OCI-LY7 (cell line): Measurements from ENCODE around the gene KRTAP9-7. TPM values are rescaled to one million over a fixed set of nuclear protein-coding genes. Genes with fewer than 3 reads are reported as not detected.

Experiments used
- BruUV-seq: library from RNA; stranded (reverse); fragments of 400-500 nt; replicated peaks from 2 replicates; lab custom pipeline; 2021; lab: Mats Ljungman, UMichigan
- CTCF ChIA-PET: fragments of 300-600 bp; sonication (Branson Sonifier 250); formaldehyde crosslinking; loops from one replicate; lab custom pipeline; 2022; ENCODE audit warnings: antibody characterized with exemption; ENCODE audit not compliant: unreplicated experiment; lab: Charles Lee
- POLR2A ChIA-PET: fragments of 300-600 bp; sonication (Branson Sonifier 250); formaldehyde crosslinking; loops from one replicate; lab custom pipeline; 2022; ENCODE audit warnings: antibody characterized with exemption; lab: Charles Lee
- DNase-seq: peaks from one replicate; pipeline ENCODE4 v3.0.0-alpha.2; 2015; ENCODE audit warnings: low spot score
- H2AFZ ChIP-seq: fragments of 200-600 bp; sonication (generic), shearing (Covaris generic); 2 replicates; pipeline ENCODE4 v1.6.1; 2014; ENCODE audit warnings: mild to moderate bottlenecking, antibody characterized with exemption, low read length, moderate library complexity
- H3K27ac ChIP-seq: fragments of 200-600 bp; sonication (generic); 2 replicates; pipeline ENCODE4 v1.5.1; 2014; ENCODE audit warnings: mixed run types, low read depth, mild to moderate bottlenecking, moderate library complexity, low read length, inconsistent platforms; ENCODE audit not compliant: poor library complexity, severe bottlenecking
- H3K36me3 ChIP-seq: fragments of 200-600 bp; sonication (generic); 2 replicates; pipeline ENCODE4 v1.6.1; 2014; ENCODE audit warnings: mild to moderate bottlenecking, antibody characterized with exemption, low read length, moderate library complexity, mixed read lengths; ENCODE audit not compliant: insufficient read depth
- H3K4me1 ChIP-seq: fragments of 200-600 bp; sonication (generic); 2 replicates; pipeline ENCODE4 v1.5.1; 2014; ENCODE audit warnings: mild to moderate bottlenecking, low read length; ENCODE audit not compliant: insufficient read depth, poor library complexity, severe bottlenecking
- H3K4me2 ChIP-seq: fragments of 200-600 bp; sonication (generic); 2 replicates; pipeline ENCODE4 v1.6.1; 2014; ENCODE audit warnings: mild to moderate bottlenecking, low read length
- H3K4me3 ChIP-seq: fragments of 200-600 bp; sonication (generic); 2 replicates; pipeline ENCODE4 v1.5.1; 2014; ENCODE audit warnings: mild to moderate bottlenecking, low read depth, low read length; ENCODE audit not compliant: poor library complexity, severe bottlenecking
- H3K79me2 ChIP-seq: fragments of 200-600 bp; sonication (generic); 2 replicates; pipeline ENCODE4 v1.6.1; 2016; ENCODE audit warnings: low read depth, mild to moderate bottlenecking, low read length, moderate library complexity, mixed read lengths; ENCODE audit not compliant: insufficient read depth
- H3K9me2 ChIP-seq: fragments of 200-600 bp; sonication (generic); 2 replicates; pipeline ENCODE4 v1.6.1; 2016; ENCODE audit warnings: mild to moderate bottlenecking, low read length, mixed read lengths; ENCODE audit not compliant: insufficient read depth
- H3K9me3 ChIP-seq: fragments of 200-600 bp; sonication (generic); 2 replicates; pipeline ENCODE4 v1.6.1; 2014; ENCODE audit warnings: mild to moderate bottlenecking, mixed run types, low read length, mixed read lengths
- H4K20me1 ChIP-seq: fragments of 200-600 bp; sonication (generic); 2 replicates; pipeline ENCODE4 v1.6.1; 2014; ENCODE audit warnings: mild to moderate bottlenecking, antibody characterized with exemption, low read length, moderate library complexity, mixed read lengths; ENCODE audit not compliant: insufficient read depth
- EZH2phosphoT487 ChIP-seq: fragments of 200-600 bp; sonication (generic); IDR thresholded peaks from 2 replicates; pipeline ENCODE4 v1.6.1; 2018; ENCODE audit warnings: low read depth, borderline replicate concordance, mild to moderate bottlenecking, mixed run types, antibody characterized with exemption, low read length, moderate library complexity, mixed read lengths
- intact Hi-C: fragments of 100-400 bp; cut with micrococcal nuclease; formaldehyde crosslinking; loops from one replicate; pipeline ENCODE4 v1.10.0; 2022; ENCODE audit not compliant: unreplicated experiment
- total RNA-seq, 2 experiments: library from RNA; depleted of rRNA in 1 of 2; stranded (reverse); fragments of >200 nt in 1 of 2; shearing (Covaris generic) in 1 of 2; gene quantifications; 2 replicates each; pipeline ENCODE4 v1.2.3, GENCODE V29; 2014 to 2022
- TF ChIP-seq, protein P1 (sequence below): fragments of 200-600 bp; sonication (generic); conservative IDR thresholded peaks from 2 replicates; pipeline ENCODE4 v1.5.1; 2014; ENCODE audit warnings: mild to moderate bottlenecking, antibody characterized with exemption, low read length, moderate library complexity, mixed read lengths

The KRTAP9-7 gene
- total RNA-seq, 2 experiments from 2014 or later = not detected

DNA sequence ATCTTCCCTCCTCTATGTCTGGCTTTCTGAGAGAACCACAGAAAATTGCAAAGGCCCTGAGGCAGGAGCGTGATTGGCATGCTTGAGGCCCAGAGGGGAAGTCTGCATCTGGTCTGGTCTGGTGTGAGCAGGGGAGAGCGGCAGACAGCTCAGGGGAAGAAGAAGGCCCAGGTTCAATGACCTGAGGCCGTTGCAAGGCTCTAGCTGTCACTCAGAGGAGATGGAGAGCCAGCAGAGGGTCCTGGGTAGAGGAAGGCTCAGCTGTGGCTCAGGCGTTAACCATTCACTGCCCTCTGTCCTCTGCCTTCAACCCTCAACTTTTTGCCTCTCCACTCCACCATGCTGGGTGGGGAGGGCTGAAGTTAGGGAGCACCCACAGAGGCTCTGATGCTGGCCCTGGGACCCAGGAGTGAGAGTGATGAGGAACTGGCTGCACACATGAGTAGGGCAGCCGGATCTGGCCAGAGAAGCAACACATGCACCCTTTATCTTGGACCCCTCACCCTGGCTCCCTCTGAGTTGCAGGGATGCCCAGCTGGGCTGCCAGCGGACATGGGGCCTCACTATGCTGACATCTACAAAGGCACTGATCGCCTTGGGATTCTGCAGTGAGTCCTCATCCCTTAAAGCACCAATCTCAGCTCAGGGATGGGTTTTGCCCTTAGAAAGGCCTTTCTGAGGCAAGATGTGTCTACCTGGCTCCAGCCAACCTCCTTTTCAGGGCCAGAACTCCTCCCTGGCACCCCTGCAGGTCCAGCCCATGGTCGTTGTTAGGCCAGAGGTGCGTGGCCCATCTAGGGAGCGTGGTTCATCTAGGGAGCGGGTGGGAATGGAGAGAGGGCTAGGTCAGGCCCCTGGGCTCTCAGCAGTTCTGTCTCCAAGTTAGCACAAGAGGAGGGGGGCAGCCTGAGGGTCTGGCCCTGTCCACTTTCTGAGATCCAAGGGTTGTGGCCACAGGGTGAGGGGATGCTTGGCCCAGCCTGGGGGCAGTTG lies 47.7 kb downstream of the KRTAP9-7 start:
- H3K9me2 ChIP-seq = no peaks in the 10 kb centered on the region
- intact Hi-C loops = loop anchor here (2.0 to 10.0 kb wide), 3 partner anchors 342 to 518 kb away; no protein-coding TSS in a partner anchor
- DNase-seq = no peak
- no peaks in the 10 kb centered on the region for H3K9me3 ChIP-seq
- H3K4me3 ChIP-seq = no peak overlapping the region
- CTCF ChIA-PET = no interaction called here
- no peak overlapping the region for H2AFZ ChIP-seq
- no peaks in the 10 kb centered on the region for H3K79me2 ChIP-seq
- TF ChIP-seq, protein P1, sequence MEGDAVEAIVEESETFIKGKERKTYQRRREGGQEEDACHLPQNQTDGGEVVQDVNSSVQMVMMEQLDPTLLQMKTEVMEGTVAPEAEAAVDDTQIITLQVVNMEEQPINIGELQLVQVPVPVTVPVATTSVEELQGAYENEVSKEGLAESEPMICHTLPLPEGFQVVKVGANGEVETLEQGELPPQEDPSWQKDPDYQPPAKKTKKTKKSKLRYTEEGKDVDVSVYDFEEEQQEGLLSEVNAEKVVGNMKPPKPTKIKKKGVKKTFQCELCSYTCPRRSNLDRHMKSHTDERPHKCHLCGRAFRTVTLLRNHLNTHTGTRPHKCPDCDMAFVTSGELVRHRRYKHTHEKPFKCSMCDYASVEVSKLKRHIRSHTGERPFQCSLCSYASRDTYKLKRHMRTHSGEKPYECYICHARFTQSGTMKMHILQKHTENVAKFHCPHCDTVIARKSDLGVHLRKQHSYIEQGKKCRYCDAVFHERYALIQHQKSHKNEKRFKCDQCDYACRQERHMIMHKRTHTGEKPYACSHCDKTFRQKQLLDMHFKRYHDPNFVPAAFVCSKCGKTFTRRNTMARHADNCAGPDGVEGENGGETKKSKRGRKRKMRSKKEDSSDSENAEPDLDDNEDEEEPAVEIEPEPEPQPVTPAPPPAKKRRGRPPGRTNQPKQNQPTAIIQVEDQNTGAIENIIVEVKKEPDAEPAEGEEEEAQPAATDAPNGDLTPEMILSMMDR = no peak
- TF ChIP-seq EZH2phosphoT487 = no peak
- no TSS peak for BruUV-seq
- H4K20me1 ChIP-seq = no peaks in the 10 kb centered on the region
- no peak overlapping the region for H3K27ac ChIP-seq
- no peak overlapping the region for H3K4me2 ChIP-seq
- POLR2A ChIA-PET = no interaction called here
- H3K4me1 ChIP-seq = no peaks in the 10 kb centered on the region
- H3K36me3 ChIP-seq = no peaks in the 10 kb centered on the region

DNA sequence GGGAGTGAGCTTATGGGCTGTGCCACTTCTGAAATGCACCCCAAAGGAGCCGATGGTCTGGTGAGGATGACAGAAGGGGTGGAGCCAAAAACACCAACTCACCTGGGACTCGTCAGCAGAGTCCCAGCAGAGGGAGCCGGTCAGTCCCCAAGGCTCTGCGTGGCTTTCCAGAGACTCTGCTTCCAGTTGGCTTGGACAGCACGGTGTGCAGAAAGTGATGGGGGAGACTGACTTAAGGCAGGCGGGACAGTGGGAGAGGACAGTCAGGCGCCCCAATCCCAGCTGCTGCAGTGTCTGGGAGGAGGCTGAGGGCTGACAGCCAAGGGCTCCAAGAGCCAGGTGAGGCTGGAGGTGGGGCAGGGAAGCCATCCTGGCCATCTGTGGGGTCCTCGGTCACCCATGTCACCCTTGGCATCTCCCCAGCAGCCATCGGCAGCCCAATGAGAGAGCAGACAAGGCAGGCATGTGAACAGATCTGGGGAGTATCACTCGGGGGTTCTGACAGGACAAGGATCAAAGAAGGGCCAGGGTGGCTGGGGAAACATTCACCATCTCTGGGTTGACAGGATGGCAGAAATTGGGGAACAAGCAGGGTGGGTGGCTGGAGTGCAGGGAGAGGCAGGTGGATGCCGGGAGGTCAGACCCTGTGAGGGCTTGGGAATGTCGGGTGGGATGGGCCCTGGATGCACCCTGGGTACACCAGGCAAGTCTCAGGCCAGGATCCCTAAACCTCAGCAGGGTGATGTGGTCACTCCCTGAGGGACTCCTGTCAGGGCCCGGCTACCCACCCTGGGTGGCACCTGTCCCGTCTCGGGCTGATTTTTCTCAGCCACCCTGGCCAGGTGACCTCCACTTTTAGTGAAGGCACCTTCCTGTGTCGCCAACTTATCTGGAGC lies 48.9 kb downstream of the KRTAP9-7 start:
- no peak for TF ChIP-seq EZH2phosphoT487
- TF ChIP-seq, protein P1 = 0 out of 2 replicates have a peak, but pooled peaks have one; percentile 37
- BruUV-seq = no TSS peak
- H3K4me2 ChIP-seq = no peak overlapping the region
- no peak overlapping the region for H3K4me3 ChIP-seq
- H3K36me3 ChIP-seq = no peaks in the 10 kb centered on the region
- H3K9me3 ChIP-seq = no peaks in the 10 kb centered on the region
- H3K4me1 ChIP-seq = no peaks in the 10 kb centered on the region
- intact Hi-C loops = loop anchor here (10.0 kb wide), 2 partner anchors 340 to 520 kb away; no protein-coding TSS in a partner anchor
- no peaks in the 10 kb centered on the region for H4K20me1 ChIP-seq
- H3K27ac ChIP-seq = no peak overlapping the region
- DNase-seq = no peak
- POLR2A ChIA-PET = no interaction called here
- H2AFZ ChIP-seq = no peak overlapping the region
- no peaks in the 10 kb centered on the region for H3K9me2 ChIP-seq
- CTCF ChIA-PET = no interaction called here
- no peaks in the 10 kb centered on the region for H3K79me2 ChIP-seq
